ENCODE measurements around the gene CDADC1. TPM values are rescaled to one million over a fixed set of nuclear protein-coding genes. Genes with fewer than 3 reads are reported as not detected.
"Not testable (repeated sequence)": the region's sequence is repeated elsewhere in the genome, so short reads cannot be mapped to it uniquely, and the experiment has no call there.

CDADC1 gene
- total RNA-seq, 1 donor from 2014 or later: 1.7 TPM

GRCh38 chr13:49326222-49326917 lies 78.6 kb downstream of the CDADC1 start:
- H3K4me1 Mint-ChIP-seq: no peaks in the 10 kb centered on the region
- TF ChIP-seq EZH2phosphoT487 (IDR thresholded peaks at IDR 0.05) (no peak), EZH2 (IDR thresholded peaks at IDR 0.05) (no peak), CTCF (IDR thresholded peaks at IDR 0.05) (no peak)
- H3K79me2 ChIP-seq (ENCODE audit: low read depth): no peaks in the 10 kb centered on the region
- H3K27ac ChIP-seq: no peak overlapping the region
- no peak overlapping the region for H3K4me2 ChIP-seq
- H3K27me3 Mint-ChIP-seq (ENCODE audit: insufficient read depth, low read depth): no peaks in the 10 kb centered on the region
- no peak overlapping the region for H3K4me3 Mint-ChIP-seq
- H3K9ac ChIP-seq: no peak overlapping the region
- no peaks in the 10 kb centered on the region for H3K4me1 ChIP-seq
- no peaks in the 10 kb centered on the region for H3K36me3 ChIP-seq
- no peak overlapping the region for H2AFZ ChIP-seq (replicated peaks)
- no peaks in the 10 kb centered on the region for H3F3A ChIP-seq (ENCODE audit: low read depth)
- no peak for DNase-seq (ENCODE audit: low spot score)
- no peak overlapping the region for H3K27ac Mint-ChIP-seq
- no peaks in the 10 kb centered on the region for H3K9me3 Mint-ChIP-seq
- H3K9me3 ChIP-seq (ENCODE audit: low read depth): no peaks in the 10 kb centered on the region
- H3K36me3 Mint-ChIP-seq: no peaks in the 10 kb centered on the region
- H3K27me3 ChIP-seq: no peaks in the 10 kb centered on the region
- no peak overlapping the region for H3K4me3 ChIP-seq
- H4K20me1 ChIP-seq (ENCODE audit: low read depth): no peaks in the 10 kb centered on the region

GRCh38 chr13:49327145-49327544 lies 79.4 kb downstream of the CDADC1 start:
- not testable (repeated sequence) for H3K27me3 Mint-ChIP-seq (ENCODE audit: insufficient read depth, low read depth); DNase-seq (ENCODE audit: low spot score); H3K4me3 ChIP-seq; H2AFZ ChIP-seq (replicated peaks); H3F3A ChIP-seq (ENCODE audit: low read depth); H4K20me1 ChIP-seq (ENCODE audit: low read depth); H3K36me3 ChIP-seq; H3K27ac ChIP-seq; H3K4me3 Mint-ChIP-seq; H3K9me3 Mint-ChIP-seq; H3K4me1 Mint-ChIP-seq; H3K27me3 ChIP-seq; H3K36me3 Mint-ChIP-seq; H3K4me1 ChIP-seq; H3K9me3 ChIP-seq (ENCODE audit: low read depth); H3K4me2 ChIP-seq; H3K79me2 ChIP-seq (ENCODE audit: low read depth); H3K9ac ChIP-seq; H3K27ac Mint-ChIP-seq

DNA sequence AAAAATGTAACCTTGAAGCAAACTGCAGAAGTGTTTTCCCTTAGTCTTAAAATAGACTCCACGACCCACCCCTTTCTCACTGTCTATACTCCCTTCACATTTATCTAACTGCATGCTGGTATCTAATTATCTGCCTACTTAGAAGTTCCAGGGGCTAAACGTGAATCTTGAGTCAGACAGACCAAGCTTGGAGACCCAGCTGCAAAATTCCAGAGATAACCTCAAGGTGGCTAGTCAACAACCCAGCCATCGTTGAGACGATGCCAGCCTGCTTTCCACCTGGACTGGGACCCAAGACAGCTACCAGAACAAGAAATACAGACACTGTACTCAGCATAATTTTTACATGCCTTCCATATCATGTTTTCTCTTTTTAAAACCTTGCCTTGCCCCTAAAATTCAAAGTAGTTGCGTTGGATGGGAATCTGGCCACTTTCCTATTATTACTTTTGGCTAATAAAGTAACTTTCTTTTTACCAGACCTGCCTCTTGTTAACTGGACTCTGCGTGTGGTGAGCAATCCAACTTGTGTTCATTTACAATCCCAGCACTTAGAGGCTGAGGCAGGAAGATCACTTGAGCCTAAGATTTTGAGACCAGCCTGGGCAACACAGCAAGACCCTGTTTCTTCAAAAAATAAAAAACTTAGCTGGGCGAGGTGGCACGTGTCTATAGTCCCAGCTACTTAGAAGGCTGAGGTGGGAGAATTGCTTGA lies 82.3 kb downstream of the CDADC1 start:
- DNase-seq (ENCODE audit: low spot score): no peak
- Histone ChIP-seq H3K4me3 (no peak overlapping the region), H3K9me3 (ENCODE audit: low read depth) (no peaks in the 10 kb centered on the region), H3K36me3 (no peaks in the 10 kb centered on the region), H3K4me1 (no peaks in the 10 kb centered on the region), H2AFZ (replicated peaks) (no peak overlapping the region), H3K27ac (no peak overlapping the region), H3K4me2 (no peak overlapping the region), H3F3A (ENCODE audit: low read depth) (no peaks in the 10 kb centered on the region), H3K9ac (no peak overlapping the region), H3K79me2 (ENCODE audit: low read depth) (no peaks in the 10 kb centered on the region), H3K27me3 (no peaks in the 10 kb centered on the region), H4K20me1 (ENCODE audit: low read depth) (no peaks in the 10 kb centered on the region)
- Mint-ChIP-seq H3K27me3 (ENCODE audit: insufficient read depth, low read depth) (no peaks in the 10 kb centered on the region), H3K36me3 (peaks cover 2% of the 10 kb centered on the region), H3K4me1 (no peaks in the 10 kb centered on the region), H3K9me3 (no peaks in the 10 kb centered on the region), H3K4me3 (no peak overlapping the region), H3K27ac (no peak overlapping the region)
- no peak for TF ChIP-seq EZH2 (IDR thresholded peaks at IDR 0.05)
- TF ChIP-seq EZH2phosphoT487 (IDR thresholded peaks at IDR 0.05): no peak

DNA sequence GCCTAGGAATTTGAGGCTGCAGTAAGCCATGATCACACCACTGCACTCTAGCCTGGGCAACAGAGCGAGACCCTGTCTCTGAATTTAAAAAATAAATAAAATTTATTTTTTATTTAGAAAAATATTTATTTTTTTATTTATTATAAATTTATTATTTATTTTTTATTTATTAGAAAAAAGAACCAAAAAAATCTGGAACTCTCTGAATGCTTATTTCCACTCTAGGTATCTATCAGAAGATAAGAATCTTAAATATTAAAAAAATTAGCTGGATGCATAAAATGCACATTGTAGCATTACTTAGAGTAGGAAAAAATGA lies 82.8 kb downstream of the CDADC1 start:
- no peak for TF ChIP-seq CTCF (IDR thresholded peaks at IDR 0.05)
- TF ChIP-seq EZH2phosphoT487 (IDR thresholded peaks at IDR 0.05): no peak
- no peak for TF ChIP-seq EZH2 (IDR thresholded peaks at IDR 0.05)
- no peak overlapping the region for H3K4me3 Mint-ChIP-seq
- Histone ChIP-seq H3K4me3 (no peak overlapping the region), H3K9me3 (ENCODE audit: low read depth) (no peaks in the 10 kb centered on the region), H3K9ac (no peak overlapping the region), H3K4me2 (no peak overlapping the region), H3K27me3 (no peaks in the 10 kb centered on the region), H3K27ac (no peak overlapping the region), H3F3A (ENCODE audit: low read depth) (no peaks in the 10 kb centered on the region), H3K4me1 (no peaks in the 10 kb centered on the region), H2AFZ (replicated peaks) (no peak overlapping the region), H4K20me1 (ENCODE audit: low read depth) (no peaks in the 10 kb centered on the region), H3K79me2 (ENCODE audit: low read depth) (no peaks in the 10 kb centered on the region), H3K36me3 (no peaks in the 10 kb centered on the region)
- H3K27ac Mint-ChIP-seq: no peak overlapping the region
- no peaks in the 10 kb centered on the region for H3K27me3 Mint-ChIP-seq (ENCODE audit: insufficient read depth, low read depth)
- H3K36me3 Mint-ChIP-seq: peaks cover 2% of the 10 kb centered on the region
- no peak for DNase-seq (ENCODE audit: low spot score)
- no peaks in the 10 kb centered on the region for H3K9me3 Mint-ChIP-seq
- no peaks in the 10 kb centered on the region for H3K4me1 Mint-ChIP-seq

Data from neural progenitor cell (in vitro differentiated cells).